Pulmonary artery endothelial cell (primary cell): Measurements from ENCODE around the gene CLCN7. TPM values are rescaled to one million over a fixed set of nuclear protein-coding genes. Genes with fewer than 3 reads are reported as not detected.
"Not testable (repeated sequence)": the region's sequence is repeated elsewhere in the genome, so short reads cannot be mapped to it uniquely, and the experiment has no call there.

Experiments
- DNase-seq: peaks from one replicate; pipeline ENCODE4 v3.0.0-alpha.2; 2011; ENCODE audit warnings: low read depth, low spot score
- total RNA-seq: library from RNA; depleted of rRNA; stranded (reverse); fragments of >200 nt; gene quantifications from 2 replicates; pipeline ENCODE4 v1.2.3, GENCODE V29; 2014

CLCN7 gene
- total RNA-seq, 1 donor from 2014 or later, result 48.3 TPM

- DNase-seq, result no peak
Observed at GRCh38 chr16:1446296-1447080, 28.3 kb downstream of the CLCN7 start.

- DNase-seq, result no peak
Observed at GRCh38 chr16:1445518-1446203, 29.2 kb downstream of the CLCN7 start.

GRCh38 chr16:1444730-1445517 is 29.9 kb downstream of the CLCN7 start:
- DNase-seq, result no peak

DNA sequence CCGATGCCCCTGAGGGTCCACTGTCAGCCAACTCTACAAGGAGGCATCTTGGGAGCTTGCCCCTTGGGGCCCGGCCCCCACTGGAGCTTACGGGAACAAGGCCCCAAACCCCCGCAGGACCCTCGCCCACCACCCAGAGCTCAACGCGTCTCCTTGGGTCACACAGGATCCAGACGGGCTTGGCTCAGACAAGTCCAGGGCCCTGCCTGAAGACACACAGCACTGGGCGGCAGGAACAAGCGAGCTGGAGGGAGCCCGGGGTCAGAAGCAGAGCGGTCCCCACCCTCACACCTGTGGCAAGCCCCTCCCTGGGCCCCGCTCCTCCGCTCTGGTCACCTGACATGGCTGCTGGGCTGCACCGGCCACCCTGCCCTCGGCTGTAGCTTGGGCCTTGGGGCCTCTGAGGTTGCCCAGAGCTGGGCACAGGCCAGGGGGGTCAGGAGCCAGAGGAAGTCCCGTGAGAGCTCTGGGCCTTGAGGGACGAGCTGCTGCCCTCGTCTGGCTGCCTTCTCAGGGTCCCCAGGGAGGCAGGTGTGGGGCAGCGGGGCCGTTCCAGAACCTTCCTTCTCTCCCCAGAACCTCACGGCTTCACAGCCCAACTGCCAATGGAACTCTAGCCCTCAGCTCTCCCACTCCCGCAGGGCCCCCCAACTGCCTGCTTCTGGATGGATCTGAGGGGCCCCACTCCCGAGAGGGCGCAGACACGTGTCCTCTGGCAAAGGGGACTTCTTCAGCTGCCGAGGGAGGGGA is 30.7 kb downstream of the CLCN7 start, which contains the start of gene CCDC154:
CCDC154 (minus strand) TSS at position 577 of the 750 bp plus-strand sequence; CDS start at position 343, 234 bp downstream.
- no peak for DNase-seq

- DNase-seq, result no peak
Observed at GRCh38 chr16:1443403-1443973, 31.3 kb downstream of the CLCN7 start.

DNA sequence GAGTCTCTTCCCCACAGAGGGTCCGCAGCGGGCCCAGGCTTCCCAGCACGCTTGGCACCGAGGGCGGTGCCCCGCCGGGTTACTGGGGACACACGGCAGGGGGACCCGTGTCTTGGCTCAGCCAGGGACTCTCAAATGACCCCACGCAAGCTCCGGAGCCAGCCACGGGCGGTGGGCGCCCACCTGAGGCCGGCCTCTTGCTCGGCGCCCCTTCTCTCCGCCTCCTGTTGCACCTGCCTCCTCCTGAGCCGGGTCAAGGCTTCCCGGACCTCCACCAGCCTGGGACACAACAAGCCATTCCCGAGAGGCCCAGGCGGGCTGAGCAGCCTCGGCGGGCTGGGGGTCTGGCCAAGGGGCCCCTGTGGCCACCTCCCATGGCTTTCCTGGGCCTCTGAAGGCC is 32.1 kb downstream of the CLCN7 start:
- DNase-seq, result no peak

DNA sequence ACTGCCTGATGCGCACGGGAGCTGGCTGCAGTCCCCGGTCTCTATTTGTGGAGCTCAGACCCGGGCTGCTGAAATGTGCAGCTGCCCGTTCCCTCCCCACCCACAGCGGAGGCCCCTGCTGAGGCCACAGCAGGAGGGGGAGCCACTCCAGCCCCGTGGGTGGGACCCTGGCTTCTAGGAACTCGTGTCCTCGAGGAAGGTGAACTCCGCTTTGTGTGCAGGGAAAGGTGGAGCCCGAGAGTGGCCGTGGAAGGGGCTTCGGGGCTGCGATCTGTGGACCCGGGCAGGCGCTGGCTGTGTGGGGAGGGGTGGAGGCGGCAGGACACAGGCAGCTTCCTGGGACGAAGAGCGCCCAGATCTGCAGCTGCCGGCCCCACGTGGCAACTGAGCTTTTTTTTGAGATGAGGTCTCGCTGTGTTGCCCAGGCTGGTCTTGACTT is 33.4 kb downstream of the CLCN7 start:
- no peak for DNase-seq

DNA sequence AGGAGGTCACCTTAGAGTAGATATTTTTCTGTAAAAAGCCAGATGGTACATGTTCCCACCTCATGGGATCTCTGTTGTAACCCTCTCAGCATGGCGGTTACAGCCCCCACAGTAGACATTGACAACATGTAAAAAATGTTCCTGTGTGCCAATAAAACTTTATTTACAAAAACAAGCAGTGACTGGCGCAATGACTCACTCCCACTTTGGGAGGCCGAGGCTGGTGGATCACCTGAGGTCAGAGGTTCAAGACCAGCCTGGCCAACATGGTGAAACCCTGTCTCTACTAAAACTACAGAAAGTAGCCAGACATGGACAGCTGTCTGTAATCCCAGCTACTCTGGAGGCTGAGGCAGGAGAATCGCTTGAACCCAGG is 35.1 kb downstream of the CLCN7 start:
- DNase-seq, result not testable (repeated sequence)

DNA sequence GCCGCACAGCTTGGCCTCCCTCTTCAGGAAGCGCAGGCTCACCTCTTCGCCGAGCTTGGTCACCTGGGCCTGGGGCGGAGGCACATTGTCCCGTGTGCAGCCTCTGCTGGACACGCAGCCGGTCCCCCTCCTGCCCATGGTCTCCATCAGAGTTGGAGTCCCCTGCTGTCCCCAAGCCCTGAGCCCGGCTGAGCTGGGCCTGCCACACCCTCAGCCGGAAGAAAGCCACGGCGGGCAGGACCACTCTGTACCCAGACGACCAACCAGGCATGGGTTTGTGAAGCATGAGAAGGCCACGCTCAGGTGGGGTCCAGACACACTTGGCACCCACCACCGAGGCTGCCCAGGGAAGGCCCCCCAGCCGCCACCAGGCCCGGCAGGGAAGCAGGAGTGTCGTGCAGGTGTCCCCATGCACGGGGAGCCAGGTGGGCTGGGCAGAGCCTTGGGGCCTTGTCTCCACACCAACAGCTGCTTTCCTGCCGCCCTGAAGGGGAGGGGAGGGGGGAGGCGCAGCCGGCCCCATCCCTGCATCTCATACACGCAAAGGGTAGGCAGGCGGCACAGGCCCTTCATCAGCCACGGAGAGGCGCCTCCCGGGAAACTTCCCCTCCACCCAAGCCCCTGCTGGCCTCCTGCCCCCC is 35.6 kb downstream of the CLCN7 start:
- DNase-seq, result no peak

DNA sequence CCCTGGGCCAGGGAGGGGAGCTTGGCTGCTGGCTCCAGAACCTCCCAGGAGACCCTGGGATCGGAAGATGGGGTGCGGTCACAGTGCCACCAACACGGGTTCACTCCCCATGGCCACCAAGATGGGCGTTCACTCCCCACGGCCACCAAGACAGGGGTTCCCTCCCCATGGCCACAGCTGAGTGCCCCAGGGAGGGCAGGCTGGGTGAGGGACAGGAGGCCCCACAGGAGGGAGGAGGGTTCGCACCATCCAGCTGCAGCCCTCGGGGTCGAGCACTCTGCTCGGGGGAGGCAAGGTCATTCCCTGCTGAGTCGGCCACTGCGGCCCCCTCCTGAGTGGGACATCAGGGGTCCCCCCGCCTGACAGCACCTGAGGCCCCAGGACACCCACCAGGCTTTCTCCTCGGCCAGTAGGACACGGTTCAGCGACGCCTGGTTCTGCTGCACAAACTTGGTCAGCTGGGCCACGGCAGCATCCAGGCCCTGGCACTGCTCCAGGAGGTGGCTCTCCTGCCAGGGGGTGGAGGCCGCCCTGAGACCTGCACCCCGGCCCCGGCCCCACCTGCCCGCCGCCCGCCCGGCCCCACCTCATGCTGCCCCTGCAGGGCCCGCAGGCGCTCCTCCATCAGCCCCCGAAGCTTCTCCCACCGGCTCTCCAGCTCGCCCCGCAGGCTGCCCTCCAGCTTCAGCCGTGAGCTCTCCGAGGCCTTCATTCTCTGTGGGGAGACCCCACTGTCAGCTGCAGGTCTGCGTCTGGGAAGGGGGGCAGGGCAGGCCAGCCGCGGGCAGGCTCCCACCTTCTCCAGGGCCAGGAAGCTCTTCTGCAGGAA is 36.4 kb downstream of the CLCN7 start:
- DNase-seq, result no peak

DNA sequence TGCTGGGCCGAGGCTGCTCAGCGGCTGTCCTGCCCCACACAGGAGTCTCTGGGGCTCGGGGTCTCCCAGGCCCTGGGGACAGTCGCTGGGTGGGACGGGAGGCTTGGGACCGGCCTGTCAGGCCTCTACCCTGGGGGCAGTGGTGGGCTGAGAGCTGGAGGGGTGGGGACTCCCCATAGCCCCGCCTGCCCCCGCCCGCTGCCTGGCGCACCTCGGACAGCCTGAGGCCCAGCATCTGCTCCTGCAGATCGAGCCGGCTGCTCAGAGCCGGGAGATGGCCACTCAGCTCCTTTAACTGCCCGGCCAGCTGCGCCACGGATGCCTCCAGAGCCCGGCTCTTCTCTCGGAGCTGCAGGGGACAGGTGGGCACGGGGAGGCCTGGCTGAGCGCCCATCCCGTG is 37.2 kb downstream of the CLCN7 start:
- no peak for DNase-seq

- no peak for DNase-seq
Observed at GRCh38 chr16:1436731-1437355, 38.0 kb downstream of the CLCN7 start.

DNA sequence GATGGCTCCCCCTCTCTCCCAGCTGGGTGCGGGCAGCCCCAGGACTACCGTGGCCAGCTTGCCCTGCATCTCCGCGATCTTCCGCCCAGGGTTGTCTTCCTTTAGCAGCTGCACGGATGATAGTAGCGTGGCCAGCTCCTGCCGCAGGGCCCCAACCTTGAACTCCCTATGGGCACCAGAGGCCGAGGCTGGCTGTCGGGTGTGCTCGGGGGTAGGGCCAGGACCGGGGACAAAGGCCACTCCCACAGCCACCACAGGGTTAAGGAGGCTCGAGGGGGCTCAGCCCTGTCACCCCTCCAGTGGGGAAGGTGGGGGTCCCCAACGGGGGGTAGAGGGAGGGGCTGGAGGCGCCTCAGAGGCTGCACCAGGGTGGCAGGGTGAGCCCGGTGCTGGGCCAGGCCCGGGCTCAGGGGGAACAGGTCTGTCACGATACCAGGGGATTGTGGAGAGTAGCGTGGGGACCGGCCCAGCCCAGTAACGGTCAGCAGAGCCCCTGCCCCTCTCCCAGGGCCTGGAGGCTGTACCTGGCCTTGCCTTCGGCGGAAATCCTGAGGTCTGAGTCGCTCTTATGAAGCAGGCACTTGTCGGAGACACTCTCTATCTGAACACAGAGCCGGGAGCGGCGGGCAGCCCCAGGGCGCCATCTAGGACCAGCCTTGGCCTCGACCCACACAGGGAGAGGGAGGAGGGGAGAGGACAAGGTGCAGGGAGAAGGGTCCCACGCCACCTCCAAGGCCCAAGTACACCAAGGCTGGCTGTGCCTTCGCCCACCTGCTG is 38.7 kb downstream of the CLCN7 start:
- no peak for DNase-seq

GRCh38 chr16:1434644-1435592 is 39.9 kb downstream of the CLCN7 start:
- no peak for DNase-seq

DNA sequence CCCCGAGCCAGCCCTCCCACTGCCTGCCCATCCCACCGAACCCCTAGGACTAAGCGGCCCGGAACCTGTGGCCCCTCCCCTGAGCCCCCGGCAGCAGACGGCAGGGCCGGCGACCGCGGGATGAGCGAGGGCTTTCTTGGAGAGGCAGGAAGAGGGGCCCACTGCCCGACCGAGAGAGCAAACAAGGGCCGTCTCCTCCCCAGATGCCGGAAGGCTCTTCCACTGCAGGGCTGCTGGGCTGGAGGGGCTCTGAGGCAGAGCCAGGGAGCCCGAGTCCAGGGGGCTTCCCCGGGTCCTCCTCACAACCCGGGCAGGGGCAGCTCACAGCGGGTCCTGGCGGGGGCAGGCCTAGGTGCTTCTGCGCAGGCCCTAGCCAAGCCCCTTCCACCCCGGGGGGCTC is 41.1 kb downstream of the CLCN7 start:
- DNase-seq, result no peak

DNA sequence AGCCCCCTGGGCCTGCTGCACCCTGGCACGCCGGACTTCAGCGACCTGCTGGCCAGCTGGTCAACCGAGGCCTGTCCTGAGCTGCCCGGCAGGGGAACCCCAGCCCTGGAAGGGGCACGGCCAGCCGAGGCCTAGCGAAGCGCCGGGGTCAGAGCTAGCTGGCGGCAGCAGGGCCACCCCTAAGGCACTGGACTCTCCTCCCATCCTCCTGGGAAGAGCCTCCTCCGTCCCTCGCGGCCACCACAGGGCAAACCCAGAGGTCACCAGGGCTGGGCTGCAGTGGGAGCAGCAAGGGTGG is 41.6 kb downstream of the CLCN7 start:
- no peak for DNase-seq
